ENCODE results near the gene SPOCK3. TPM values are rescaled to one million over a fixed set of nuclear protein-coding genes. Genes with fewer than 3 reads are reported as not detected.

The SPOCK3 gene
- total RNA-seq, 2 experiments from 2014 or later = not detected

DNA sequence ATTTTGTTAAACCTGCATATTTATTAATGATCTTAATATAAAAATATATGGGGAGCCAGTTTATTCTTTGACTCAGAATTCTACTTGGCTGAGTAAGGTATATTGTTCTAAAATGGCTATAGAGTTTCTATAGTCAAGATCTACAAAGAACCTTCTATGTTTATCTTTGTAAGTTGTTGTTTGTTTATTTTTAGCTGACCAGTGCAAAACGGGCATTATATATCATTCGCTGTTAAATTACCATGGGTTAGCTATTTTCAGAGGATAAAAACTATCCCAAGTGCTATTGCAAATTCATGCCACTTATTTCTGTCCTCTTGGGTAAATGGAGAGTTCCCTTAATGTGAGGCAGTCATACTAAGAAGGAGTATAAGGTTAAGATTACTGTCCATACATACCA is 5.3 kb upstream of the SPOCK3 start:
- no peak overlapping the region for H3K27ac Mint-ChIP-seq
- Histone ChIP-seq H3K4me1 (ENCODE audit: insufficient read depth, low read length) (no peaks in the 10 kb centered on the region), H3K27me3 (ENCODE audit: control insufficient read depth in 1 of 2, insufficient read depth in 2 of 2, low read length in 2 of 2) (peaks cover 2 to 8% of the 10 kb centered on the region in 2 experiments), H3K36me3 (ENCODE audit: insufficient read depth, low read length) (no peaks in the 10 kb centered on the region), H3K4me3 (ENCODE audit: low read length) (no peak overlapping the region), H3K9me3 (ENCODE audit: control insufficient read depth in 1 of 2, insufficient read depth in 1 of 2, low read length in 2 of 2) (peaks cover 0 to 4% of the 10 kb centered on the region in 2 experiments), H3K27ac (ENCODE audit: low read depth in 1 of 2, low read length in 2 of 2) (no peak overlapping the region)
- H3K4me3 Mint-ChIP-seq = no peak overlapping the region
- H3K27me3 Mint-ChIP-seq = peaks cover 20% of the 10 kb centered on the region
- H3K9me3 Mint-ChIP-seq = peaks cover 4% of the 10 kb centered on the region
- H3K4me1 Mint-ChIP-seq (ENCODE audit: low read depth) = no peaks in the 10 kb centered on the region
- DNase-seq (no peak), ATAC-seq (ENCODE audit: poor library complexity) (no peak)
- TF ChIP-seq, protein P1, sequence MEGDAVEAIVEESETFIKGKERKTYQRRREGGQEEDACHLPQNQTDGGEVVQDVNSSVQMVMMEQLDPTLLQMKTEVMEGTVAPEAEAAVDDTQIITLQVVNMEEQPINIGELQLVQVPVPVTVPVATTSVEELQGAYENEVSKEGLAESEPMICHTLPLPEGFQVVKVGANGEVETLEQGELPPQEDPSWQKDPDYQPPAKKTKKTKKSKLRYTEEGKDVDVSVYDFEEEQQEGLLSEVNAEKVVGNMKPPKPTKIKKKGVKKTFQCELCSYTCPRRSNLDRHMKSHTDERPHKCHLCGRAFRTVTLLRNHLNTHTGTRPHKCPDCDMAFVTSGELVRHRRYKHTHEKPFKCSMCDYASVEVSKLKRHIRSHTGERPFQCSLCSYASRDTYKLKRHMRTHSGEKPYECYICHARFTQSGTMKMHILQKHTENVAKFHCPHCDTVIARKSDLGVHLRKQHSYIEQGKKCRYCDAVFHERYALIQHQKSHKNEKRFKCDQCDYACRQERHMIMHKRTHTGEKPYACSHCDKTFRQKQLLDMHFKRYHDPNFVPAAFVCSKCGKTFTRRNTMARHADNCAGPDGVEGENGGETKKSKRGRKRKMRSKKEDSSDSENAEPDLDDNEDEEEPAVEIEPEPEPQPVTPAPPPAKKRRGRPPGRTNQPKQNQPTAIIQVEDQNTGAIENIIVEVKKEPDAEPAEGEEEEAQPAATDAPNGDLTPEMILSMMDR (IDR thresholded peaks at IDR 0.05) = no peak
- POLR2A ChIA-PET = no interaction called here
- no peaks in the 10 kb centered on the region for H3K36me3 Mint-ChIP-seq (ENCODE audit: low read depth)
- CTCF ChIA-PET = no interaction called here
- intact Hi-C loops (cut with DNase I, micrococcal nuclease) = no loop called here

- H3K27me3 ChIP-seq (ENCODE audit: control insufficient read depth in 1 of 2, insufficient read depth in 2 of 2, low read length in 2 of 2) = peaks cover 11 to 13% of the 10 kb centered on the region in 2 experiments
- ChIA-PET CTCF (no interaction called here), POLR2A (no interaction called here)
- Mint-ChIP-seq H3K4me3 (no peak overlapping the region), H3K36me3 (ENCODE audit: low read depth) (no peaks in the 10 kb centered on the region), H3K27me3 (peaks cover 32% of the 10 kb centered on the region), H3K4me1 (ENCODE audit: low read depth) (no peaks in the 10 kb centered on the region), H3K27ac (no peak overlapping the region), H3K9me3 (peaks cover 4% of the 10 kb centered on the region)
- DNase-seq (no peak), ATAC-seq (ENCODE audit: poor library complexity) (no peak)
- intact Hi-C loops (cut with DNase I, micrococcal nuclease) = no loop called here
- no peak overlapping the region for H3K27ac ChIP-seq (ENCODE audit: low read depth in 1 of 2, low read length in 2 of 2)
- H3K9me3 ChIP-seq (ENCODE audit: control insufficient read depth in 1 of 2, insufficient read depth in 1 of 2, low read length in 2 of 2) = peaks cover 0 to 13% of the 10 kb centered on the region in 2 experiments
- H3K36me3 ChIP-seq (ENCODE audit: insufficient read depth, low read length) = no peaks in the 10 kb centered on the region
- H3K4me3 ChIP-seq (ENCODE audit: low read length) = no peak overlapping the region
- H3K4me1 ChIP-seq (ENCODE audit: insufficient read depth, low read length) = no peaks in the 10 kb centered on the region
- TF ChIP-seq, protein P1 (IDR thresholded peaks at IDR 0.05) = no peak
Measured at GRCh38 chr4:167238226-167238625, 3.9 kb upstream of the SPOCK3 start.

DNA sequence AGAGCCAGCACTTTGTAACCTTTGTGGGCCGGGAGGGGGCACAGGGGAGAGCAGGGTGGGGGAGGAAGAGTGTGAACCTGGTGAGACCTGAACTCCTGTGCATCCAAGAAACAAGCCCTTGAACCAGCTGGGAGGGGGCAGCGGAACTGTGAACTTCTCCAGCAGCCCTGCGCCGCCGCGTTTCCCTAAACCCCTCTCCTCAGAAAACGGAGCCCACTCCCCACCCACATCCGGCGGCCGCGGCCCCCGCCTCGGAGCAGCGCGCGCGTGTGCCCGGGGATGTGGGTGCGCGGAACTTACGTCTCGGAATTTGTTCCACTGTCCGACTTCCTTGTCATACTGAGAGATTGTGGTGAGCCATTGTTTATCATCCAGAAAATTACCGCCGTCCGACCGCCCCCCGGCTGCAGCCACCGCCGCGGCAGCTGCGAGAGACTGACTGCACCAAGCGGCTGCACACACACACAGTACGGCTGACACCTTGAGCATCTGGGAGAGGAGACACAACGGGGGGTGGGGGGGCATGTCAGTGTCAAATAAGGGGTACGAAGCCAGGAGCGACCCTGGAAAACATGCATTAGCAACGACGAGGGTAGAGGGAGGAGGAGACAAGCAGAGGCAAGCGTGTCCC is 494 bp downstream of the SPOCK3 start:
- DNase-seq = peak in 2 of 14 experiments; percentile 3 to 11
- H3K4me3 ChIP-seq (ENCODE audit: low read length) = peak overlapping the region; percentile 20
- POLR2A ChIA-PET = no interaction called here

More for the DNA sequence above, 494 bp downstream of the SPOCK3 start:
- Histone ChIP-seq H3K9me3 (ENCODE audit: control insufficient read depth in 1 of 2, insufficient read depth in 1 of 2, low read length in 2 of 2) (peaks cover 0 to 14% of the 10 kb centered on the region in 2 experiments), H3K4me1 (ENCODE audit: insufficient read depth, low read length) (no peaks in the 10 kb centered on the region), H3K27me3 (ENCODE audit: control insufficient read depth in 1 of 2, insufficient read depth in 2 of 2, low read length in 2 of 2) (peaks cover 11 to 13% of the 10 kb centered on the region in 2 experiments), H3K27ac (ENCODE audit: low read depth in 1 of 2, low read length in 2 of 2) (no peak overlapping the region), H3K36me3 (ENCODE audit: insufficient read depth, low read length) (no peaks in the 10 kb centered on the region)
- Mint-ChIP-seq H3K27me3 (peaks cover 40% of the 10 kb centered on the region), H3K4me3 (no peak overlapping the region), H3K36me3 (ENCODE audit: low read depth) (no peaks in the 10 kb centered on the region), H3K4me1 (ENCODE audit: low read depth) (no peaks in the 10 kb centered on the region), H3K27ac (no peak overlapping the region), H3K9me3 (no peaks in the 10 kb centered on the region)
- TF ChIP-seq, protein P1 (IDR thresholded peaks at IDR 0.05) = no peak
- intact Hi-C loops (cut with DNase I, micrococcal nuclease) = no loop called here
- CTCF ChIA-PET = no interaction called here
- ATAC-seq (ENCODE audit: poor library complexity) = no peak

Data from CD4-positive, alpha-beta T cell (primary cell).